Measurements from ENCODE around the gene L3MBTL2.
A peak's percentile ranks its signal among the peaks of the same experiment; 100 is the strongest.

Gene L3MBTL2

GRCh38 chr22:41181349-41182241 lies 23.5 kb upstream of the L3MBTL2 start:
- ATAC-seq (ENCODE audit: low read depth) (peak; percentile 82), DNase-seq (ENCODE audit: low spot score) (no peak)
- no peaks in the 10 kb centered on the region for H3K9me3 ChIP-seq (ENCODE audit: severe bottlenecking)
- no peak for TF ChIP-seq CTCF (IDR thresholded peaks at IDR 0.05; ENCODE audit: poor library complexity, severe bottlenecking)
- no peaks in the 10 kb centered on the region for H3K27me3 ChIP-seq (ENCODE audit: insufficient read depth, poor library complexity, severe bottlenecking)
- H3K4me1 ChIP-seq (ENCODE audit: insufficient read depth, poor library complexity, severe bottlenecking): peaks cover 8% of the 10 kb centered on the region
- no peak overlapping the region for H3K4me3 ChIP-seq (ENCODE audit: severe bottlenecking)
- H3K27ac ChIP-seq (ENCODE audit: poor library complexity, severe bottlenecking): peak overlapping the region; percentile 39
- peaks cover 19% of the 10 kb centered on the region for H3K36me3 ChIP-seq (ENCODE audit: low read depth)

GRCh38 chr22:41184679-41185078 lies 20.4 kb upstream of the L3MBTL2 start:
- no peaks in the 10 kb centered on the region for H3K9me3 ChIP-seq (ENCODE audit: severe bottlenecking)
- no peaks in the 10 kb centered on the region for H3K36me3 ChIP-seq (ENCODE audit: low read depth)
- no peak overlapping the region for H3K27ac ChIP-seq (ENCODE audit: poor library complexity, severe bottlenecking)
- no peak for ATAC-seq (ENCODE audit: low read depth)
- DNase-seq (ENCODE audit: low spot score): no peak
- H3K27me3 ChIP-seq (ENCODE audit: insufficient read depth, poor library complexity, severe bottlenecking): no peaks in the 10 kb centered on the region
- H3K4me3 ChIP-seq (ENCODE audit: severe bottlenecking): no peak overlapping the region
- TF ChIP-seq CTCF (IDR thresholded peaks at IDR 0.05; ENCODE audit: poor library complexity, severe bottlenecking): no peak
- peaks cover 8% of the 10 kb centered on the region for H3K4me1 ChIP-seq (ENCODE audit: insufficient read depth, poor library complexity, severe bottlenecking)

- Histone ChIP-seq H3K4me1 (ENCODE audit: insufficient read depth, poor library complexity, severe bottlenecking) (no peaks in the 10 kb centered on the region), H3K4me3 (ENCODE audit: severe bottlenecking) (no peak overlapping the region), H3K36me3 (ENCODE audit: low read depth) (no peaks in the 10 kb centered on the region), H3K27me3 (ENCODE audit: insufficient read depth, poor library complexity, severe bottlenecking) (no peaks in the 10 kb centered on the region), H3K9me3 (ENCODE audit: severe bottlenecking) (no peaks in the 10 kb centered on the region), H3K27ac (ENCODE audit: poor library complexity, severe bottlenecking) (no peak overlapping the region)
- ATAC-seq (ENCODE audit: low read depth): no peak
- no peak for TF ChIP-seq CTCF (IDR thresholded peaks at IDR 0.05; ENCODE audit: poor library complexity, severe bottlenecking)
- no peak for DNase-seq (ENCODE audit: low spot score)
Measured at GRCh38 chr22:41191467-41191866, 13.6 kb upstream of the L3MBTL2 start.

GRCh38 chr22:41193829-41194228 lies 11.3 kb upstream of the L3MBTL2 start:
- ATAC-seq (ENCODE audit: low read depth) (no peak), DNase-seq (ENCODE audit: low spot score) (no peak)
- no peaks in the 10 kb centered on the region for H3K9me3 ChIP-seq (ENCODE audit: severe bottlenecking)
- H3K27ac ChIP-seq (ENCODE audit: poor library complexity, severe bottlenecking): no peak overlapping the region
- H3K4me3 ChIP-seq (ENCODE audit: severe bottlenecking): no peak overlapping the region
- no peak for TF ChIP-seq CTCF (IDR thresholded peaks at IDR 0.05; ENCODE audit: poor library complexity, severe bottlenecking)
- H3K27me3 ChIP-seq (ENCODE audit: insufficient read depth, poor library complexity, severe bottlenecking): no peaks in the 10 kb centered on the region
- no peaks in the 10 kb centered on the region for H3K36me3 ChIP-seq (ENCODE audit: low read depth)
- no peaks in the 10 kb centered on the region for H3K4me1 ChIP-seq (ENCODE audit: insufficient read depth, poor library complexity, severe bottlenecking)
